ENCODE results near the gene MESD. TPM values are rescaled to one million over a fixed set of nuclear protein-coding genes. Genes with fewer than 3 reads are reported as not detected.

MESD gene
- total RNA-seq, 1 experiment from 2014 or later = 30.2 TPM

DNA sequence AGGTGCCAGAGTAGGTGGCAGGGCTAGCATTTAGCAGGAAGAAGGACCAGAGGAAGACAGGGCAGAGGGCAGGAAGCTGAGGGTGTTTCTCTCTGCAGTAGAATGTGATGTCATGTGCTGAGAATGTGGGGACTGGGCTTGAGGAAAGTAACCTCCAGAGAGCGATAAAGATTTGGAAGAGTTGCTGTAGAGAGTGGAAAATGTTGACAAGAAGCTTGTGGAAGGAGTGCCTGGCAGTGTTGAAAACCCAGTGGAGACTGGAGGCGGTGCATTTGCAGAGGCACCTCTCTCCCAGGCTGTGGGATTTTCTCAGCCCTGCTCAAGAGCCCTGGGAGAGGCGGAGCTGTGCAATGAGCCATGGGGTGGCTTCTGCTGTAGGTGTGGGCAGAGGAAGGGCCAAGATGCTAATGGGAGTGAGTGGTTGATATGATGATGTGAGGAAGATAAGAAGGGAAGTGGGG, 54.8 kb downstream of the MESD start:
- H3K4me1 Mint-ChIP-seq (ENCODE audit: insufficient read depth, unreplicated experiment) = peaks cover 13% of the 10 kb centered on the region
- H3K27ac Mint-ChIP-seq (ENCODE audit: low read depth, unreplicated experiment) = no peak overlapping the region
- intact Hi-C loops (cut with micrococcal nuclease) = no loop called here
- no peaks in the 10 kb centered on the region for H3K9me3 Mint-ChIP-seq (ENCODE audit: unreplicated experiment)
- H3K36me3 Mint-ChIP-seq (ENCODE audit: insufficient read depth, unreplicated experiment) = no peaks in the 10 kb centered on the region
- H3K27me3 Mint-ChIP-seq (ENCODE audit: insufficient read depth, unreplicated experiment) = no peaks in the 10 kb centered on the region
- H3K4me3 Mint-ChIP-seq (ENCODE audit: unreplicated experiment) = no peak overlapping the region
- BruUV-seq (replicated peaks) = no TSS peak
- no peak for DNase-seq (ENCODE audit: unreplicated experiment)
- POLR2A ChIA-PET = no interaction called here
- TF ChIP-seq CTCF (IDR thresholded peaks at IDR 0.05; ENCODE audit: unreplicated experiment) = no peak
- CTCF ChIA-PET = interaction anchor here (0.6 to 1.3 kb wide), 4 partner anchors 23 to 377 kb away, joined by 3 to 5 read pairs (median 3); no protein-coding TSS in a partner anchor

DNA sequence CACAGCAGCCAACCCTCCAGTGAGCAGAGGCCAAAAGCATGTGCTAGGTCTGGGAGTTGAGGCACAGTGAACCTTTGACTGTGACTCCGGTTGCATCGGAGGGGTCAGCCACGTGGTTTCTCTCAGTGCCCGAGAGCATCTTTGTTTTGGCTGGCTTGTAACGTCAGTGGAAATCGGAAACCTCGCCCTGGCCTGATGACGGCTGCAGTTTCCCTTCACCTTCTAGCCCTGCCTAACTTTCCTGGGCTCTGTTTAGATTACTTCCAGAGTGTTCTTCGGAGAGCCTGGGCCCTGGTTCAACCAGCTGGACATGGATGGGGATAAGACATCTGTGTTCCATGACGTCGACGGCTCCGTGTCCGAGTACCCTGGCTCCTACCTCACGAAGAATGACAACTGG, 56.6 kb downstream of the MESD start:
- ChIA-PET CTCF (no interaction called here), POLR2A (no interaction called here)
- no peak for DNase-seq (ENCODE audit: unreplicated experiment)
- H3K27me3 Mint-ChIP-seq (ENCODE audit: insufficient read depth, unreplicated experiment) = no peaks in the 10 kb centered on the region
- BruUV-seq (replicated peaks) = no TSS peak
- TF ChIP-seq CTCF (IDR thresholded peaks at IDR 0.05; ENCODE audit: unreplicated experiment) = no peak
- intact Hi-C loops (cut with micrococcal nuclease) = no loop called here
- H3K9me3 Mint-ChIP-seq (ENCODE audit: unreplicated experiment) = no peaks in the 10 kb centered on the region
- H3K4me1 Mint-ChIP-seq (ENCODE audit: insufficient read depth, unreplicated experiment) = peaks cover 26% of the 10 kb centered on the region
- no peaks in the 10 kb centered on the region for H3K36me3 Mint-ChIP-seq (ENCODE audit: insufficient read depth, unreplicated experiment)
- no peak overlapping the region for H3K27ac Mint-ChIP-seq (ENCODE audit: low read depth, unreplicated experiment)
- H3K4me3 Mint-ChIP-seq (ENCODE audit: unreplicated experiment) = no peak overlapping the region

GRCh38 chr15:80932513-80932815, 57.2 kb downstream of the MESD start:
- TF ChIP-seq CTCF (IDR thresholded peaks at IDR 0.05; ENCODE audit: unreplicated experiment) = no peak
- CTCF ChIA-PET = no interaction called here
- Mint-ChIP-seq H3K4me3 (ENCODE audit: unreplicated experiment) (no peak overlapping the region), H3K27me3 (ENCODE audit: insufficient read depth, unreplicated experiment) (no peaks in the 10 kb centered on the region), H3K9me3 (ENCODE audit: unreplicated experiment) (no peaks in the 10 kb centered on the region), H3K36me3 (ENCODE audit: insufficient read depth, unreplicated experiment) (no peaks in the 10 kb centered on the region), H3K4me1 (ENCODE audit: insufficient read depth, unreplicated experiment) (peaks cover 26% of the 10 kb centered on the region), H3K27ac (ENCODE audit: low read depth, unreplicated experiment) (no peak overlapping the region)
- intact Hi-C loops (cut with micrococcal nuclease) = no loop called here
- DNase-seq (ENCODE audit: unreplicated experiment) = no peak
- POLR2A ChIA-PET = no interaction called here
- BruUV-seq (replicated peaks) = no TSS peak

GRCh38 chr15:80931721-80932512, 57.7 kb downstream of the MESD start:
- Mint-ChIP-seq H3K9me3 (ENCODE audit: unreplicated experiment) (no peaks in the 10 kb centered on the region), H3K27me3 (ENCODE audit: insufficient read depth, unreplicated experiment) (no peaks in the 10 kb centered on the region), H3K36me3 (ENCODE audit: insufficient read depth, unreplicated experiment) (no peaks in the 10 kb centered on the region), H3K4me3 (ENCODE audit: unreplicated experiment) (no peak overlapping the region), H3K4me1 (ENCODE audit: insufficient read depth, unreplicated experiment) (peaks cover 26% of the 10 kb centered on the region), H3K27ac (ENCODE audit: low read depth, unreplicated experiment) (no peak overlapping the region)
- ChIA-PET POLR2A (no interaction called here), CTCF (no interaction called here)
- no peak for DNase-seq (ENCODE audit: unreplicated experiment)
- intact Hi-C loops (cut with micrococcal nuclease) = no loop called here
- BruUV-seq (replicated peaks) = no TSS peak
- TF ChIP-seq CTCF (IDR thresholded peaks at IDR 0.05; ENCODE audit: unreplicated experiment) = no peak
